GM12878 (cell line): ENCODE measurements around the gene NT5M.

ENCODE experiments used
- CREB1 ChIP-seq: IDR thresholded peaks from 2 replicates; pipeline ENCODE4 v1.6.1; 2012; ENCODE audit warnings: low read depth, mild to moderate bottlenecking, inconsistent platforms
- TF ChIP-seq, protein P1 (sequence below), 3 experiments: IDR thresholded peaks in 2 of 3; conservative IDR thresholded peaks in 1 of 3; 2 replicates each; pipeline ENCODE4 v1.5.1; 2011; ENCODE audit warnings: low read depth in 3 of 3, low read length in 3 of 3, mild to moderate bottlenecking in 3 of 3, control low read depth in 2 of 3, moderate library complexity in 2 of 3, inconsistent platforms in 1 of 3, mixed read lengths in 1 of 3; ENCODE audit not compliant: control insufficient read depth in 2 of 3, insufficient read depth in 1 of 3; ENCODE audit errors: extremely low read depth in 1 of 3

DNA sequence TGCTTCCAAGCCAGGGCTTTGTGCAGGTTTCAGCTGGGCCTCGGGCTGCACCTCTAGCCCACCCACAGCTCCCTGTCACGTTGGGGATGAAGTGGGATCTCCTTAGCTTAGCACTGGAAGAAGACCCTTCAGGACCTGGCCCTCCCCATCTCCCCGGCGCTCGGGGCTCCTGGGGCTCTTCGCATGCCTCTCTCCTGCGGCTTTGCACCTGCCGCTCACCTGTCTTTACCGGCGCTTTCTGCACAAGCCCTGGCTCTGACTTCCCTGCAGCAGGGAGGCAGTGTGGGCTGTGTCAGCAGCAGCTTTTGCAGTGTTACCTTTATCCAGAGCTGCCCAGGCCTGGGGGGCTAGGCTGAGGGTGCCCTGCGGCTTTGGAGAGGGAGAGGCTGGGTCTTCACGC is 52.3 kb downstream of the NT5M start:
- TF ChIP-seq, protein P1, sequence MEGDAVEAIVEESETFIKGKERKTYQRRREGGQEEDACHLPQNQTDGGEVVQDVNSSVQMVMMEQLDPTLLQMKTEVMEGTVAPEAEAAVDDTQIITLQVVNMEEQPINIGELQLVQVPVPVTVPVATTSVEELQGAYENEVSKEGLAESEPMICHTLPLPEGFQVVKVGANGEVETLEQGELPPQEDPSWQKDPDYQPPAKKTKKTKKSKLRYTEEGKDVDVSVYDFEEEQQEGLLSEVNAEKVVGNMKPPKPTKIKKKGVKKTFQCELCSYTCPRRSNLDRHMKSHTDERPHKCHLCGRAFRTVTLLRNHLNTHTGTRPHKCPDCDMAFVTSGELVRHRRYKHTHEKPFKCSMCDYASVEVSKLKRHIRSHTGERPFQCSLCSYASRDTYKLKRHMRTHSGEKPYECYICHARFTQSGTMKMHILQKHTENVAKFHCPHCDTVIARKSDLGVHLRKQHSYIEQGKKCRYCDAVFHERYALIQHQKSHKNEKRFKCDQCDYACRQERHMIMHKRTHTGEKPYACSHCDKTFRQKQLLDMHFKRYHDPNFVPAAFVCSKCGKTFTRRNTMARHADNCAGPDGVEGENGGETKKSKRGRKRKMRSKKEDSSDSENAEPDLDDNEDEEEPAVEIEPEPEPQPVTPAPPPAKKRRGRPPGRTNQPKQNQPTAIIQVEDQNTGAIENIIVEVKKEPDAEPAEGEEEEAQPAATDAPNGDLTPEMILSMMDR (IDR thresholded peaks at IDR 0.05 in 2 of 3, conservative IDR thresholded peaks at IDR 0.05 in 1 of 3; ENCODE audit: control insufficient read depth in 2 of 3, extremely low read depth in 1 of 3, insufficient read depth in 1 of 3, low read depth in 3 of 3, low read length in 3 of 3), result no peak
- no peak for TF ChIP-seq CREB1
